Glutamatergic neuron (in vitro differentiated cells): ENCODE results near the gene CEL. TPM values are rescaled to one million over a fixed set of nuclear protein-coding genes. Genes with fewer than 3 reads are reported as not detected.

Experiments used
- DNase-seq: peaks from one replicate; pipeline ENCODE4 v3.0.0; 2022
- H3K27ac Mint-ChIP-seq: one replicate; pipeline ENCODE4 v1.8.0; 2020; ENCODE audit warnings: mild to moderate bottlenecking, mixed read lengths, inconsistent platforms; ENCODE audit not compliant: unreplicated experiment
- H3K27me3 Mint-ChIP-seq: one replicate; pipeline ENCODE4 v1.8.0; 2020; ENCODE audit warnings: mild to moderate bottlenecking, moderate library complexity, mixed read lengths, inconsistent platforms; ENCODE audit not compliant: unreplicated experiment
- H3K36me3 Mint-ChIP-seq: one replicate; pipeline ENCODE4 v1.8.0; 2020; ENCODE audit warnings: mild to moderate bottlenecking, mixed read lengths, inconsistent platforms; ENCODE audit not compliant: unreplicated experiment
- H3K4me1 Mint-ChIP-seq: one replicate; pipeline ENCODE4 v1.8.0; 2020; ENCODE audit warnings: mild to moderate bottlenecking, low read depth, mixed read lengths, inconsistent platforms; ENCODE audit not compliant: unreplicated experiment
- H3K4me3 Mint-ChIP-seq: one replicate; pipeline ENCODE4 v1.8.0; 2020; ENCODE audit warnings: mild to moderate bottlenecking, mixed read lengths, inconsistent platforms; ENCODE audit not compliant: unreplicated experiment
- H3K9me3 Mint-ChIP-seq: one replicate; pipeline ENCODE4 v1.8.0; 2020; ENCODE audit warnings: mild to moderate bottlenecking, moderate library complexity, mixed read lengths, inconsistent platforms; ENCODE audit not compliant: unreplicated experiment
- total RNA-seq: library from RNA; stranded (reverse); fragmentation: NEBNext Ultra II Directional; extraction: Animal tissue kit (Norgen Biotek cat#: 25700); gene quantifications from one replicate; pipeline ENCODE4 v1.2.1, GENCODE V29; 2021; ENCODE audit not compliant: unreplicated experiment
- TF ChIP-seq, protein P1 (sequence below): fragments of 200-600 bp; sonication (generic); IDR thresholded peaks from one replicate; pipeline ENCODE4 v1.5.0; 2021; ENCODE audit not compliant: partially characterized antibody, unreplicated experiment

CEL gene
- total RNA-seq, 1 donor from 2014 or later = 3.8 TPM

DNA sequence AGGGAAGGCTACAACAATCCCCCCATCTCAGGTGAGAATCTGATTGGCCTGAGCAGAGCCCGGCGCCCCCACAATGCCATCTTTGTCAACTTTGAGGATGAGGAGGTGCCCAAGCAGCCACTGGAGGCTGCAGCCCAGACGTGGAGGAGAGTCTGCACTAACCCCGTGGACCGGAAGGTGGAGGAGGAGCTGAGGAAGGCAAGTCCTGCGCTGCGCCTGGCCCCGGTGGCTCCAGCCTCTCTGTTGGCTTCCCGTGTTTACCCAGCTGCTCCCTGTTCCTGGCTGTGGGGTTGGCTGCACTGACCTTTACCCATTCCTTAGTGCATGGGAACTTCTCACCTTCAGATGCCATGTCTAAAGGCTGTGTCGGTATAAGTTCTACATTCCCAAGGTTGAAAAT is 11.0 kb upstream of the CEL start:
- no peak overlapping the region for H3K27ac Mint-ChIP-seq
- no peaks in the 10 kb centered on the region for H3K4me1 Mint-ChIP-seq
- H3K4me3 Mint-ChIP-seq = no peak overlapping the region
- H3K9me3 Mint-ChIP-seq = peaks cover 5% of the 10 kb centered on the region
- peaks cover 7% of the 10 kb centered on the region for H3K36me3 Mint-ChIP-seq
- TF ChIP-seq, protein P1, sequence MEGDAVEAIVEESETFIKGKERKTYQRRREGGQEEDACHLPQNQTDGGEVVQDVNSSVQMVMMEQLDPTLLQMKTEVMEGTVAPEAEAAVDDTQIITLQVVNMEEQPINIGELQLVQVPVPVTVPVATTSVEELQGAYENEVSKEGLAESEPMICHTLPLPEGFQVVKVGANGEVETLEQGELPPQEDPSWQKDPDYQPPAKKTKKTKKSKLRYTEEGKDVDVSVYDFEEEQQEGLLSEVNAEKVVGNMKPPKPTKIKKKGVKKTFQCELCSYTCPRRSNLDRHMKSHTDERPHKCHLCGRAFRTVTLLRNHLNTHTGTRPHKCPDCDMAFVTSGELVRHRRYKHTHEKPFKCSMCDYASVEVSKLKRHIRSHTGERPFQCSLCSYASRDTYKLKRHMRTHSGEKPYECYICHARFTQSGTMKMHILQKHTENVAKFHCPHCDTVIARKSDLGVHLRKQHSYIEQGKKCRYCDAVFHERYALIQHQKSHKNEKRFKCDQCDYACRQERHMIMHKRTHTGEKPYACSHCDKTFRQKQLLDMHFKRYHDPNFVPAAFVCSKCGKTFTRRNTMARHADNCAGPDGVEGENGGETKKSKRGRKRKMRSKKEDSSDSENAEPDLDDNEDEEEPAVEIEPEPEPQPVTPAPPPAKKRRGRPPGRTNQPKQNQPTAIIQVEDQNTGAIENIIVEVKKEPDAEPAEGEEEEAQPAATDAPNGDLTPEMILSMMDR = no peak
- H3K27me3 Mint-ChIP-seq = peaks cover 7% of the 10 kb centered on the region
- DNase-seq = no peak

DNA sequence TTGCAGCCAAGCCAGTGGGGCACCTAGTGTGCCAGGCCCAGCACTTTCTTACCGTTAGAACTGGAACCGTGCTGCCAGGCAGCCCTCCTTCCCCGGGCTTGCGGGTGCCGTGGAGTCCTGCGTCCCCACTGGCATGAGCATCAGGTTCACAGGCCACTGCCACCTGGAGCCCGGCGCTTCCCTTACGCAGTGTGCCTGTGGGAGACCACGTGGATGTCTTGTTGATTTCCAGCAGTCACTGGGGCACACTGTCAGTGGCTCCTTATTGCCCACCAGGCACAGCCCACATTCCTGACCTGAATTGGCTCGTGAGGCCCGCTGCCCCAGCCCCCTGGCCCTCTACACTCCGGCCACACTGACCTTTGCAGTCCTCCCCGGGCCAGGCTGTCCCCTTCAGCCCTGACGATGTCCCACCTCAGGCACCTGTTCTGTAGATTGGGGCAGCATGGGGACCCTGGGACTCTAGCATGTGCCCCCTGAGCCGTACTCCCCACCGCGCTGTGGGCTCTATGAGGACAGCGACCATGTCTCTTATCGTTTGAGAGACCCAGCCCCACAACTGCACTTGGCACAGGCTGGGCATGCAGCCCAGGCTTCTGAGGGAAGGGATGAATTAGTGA is 10.4 kb upstream of the CEL start:
- peaks cover 5% of the 10 kb centered on the region for H3K9me3 Mint-ChIP-seq
- peaks cover 7% of the 10 kb centered on the region for H3K36me3 Mint-ChIP-seq
- no peak for DNase-seq
- TF ChIP-seq, protein P1 = no peak
- no peak overlapping the region for H3K27ac Mint-ChIP-seq
- peaks cover 7% of the 10 kb centered on the region for H3K27me3 Mint-ChIP-seq
- H3K4me1 Mint-ChIP-seq = no peaks in the 10 kb centered on the region
- H3K4me3 Mint-ChIP-seq = no peak overlapping the region

DNA sequence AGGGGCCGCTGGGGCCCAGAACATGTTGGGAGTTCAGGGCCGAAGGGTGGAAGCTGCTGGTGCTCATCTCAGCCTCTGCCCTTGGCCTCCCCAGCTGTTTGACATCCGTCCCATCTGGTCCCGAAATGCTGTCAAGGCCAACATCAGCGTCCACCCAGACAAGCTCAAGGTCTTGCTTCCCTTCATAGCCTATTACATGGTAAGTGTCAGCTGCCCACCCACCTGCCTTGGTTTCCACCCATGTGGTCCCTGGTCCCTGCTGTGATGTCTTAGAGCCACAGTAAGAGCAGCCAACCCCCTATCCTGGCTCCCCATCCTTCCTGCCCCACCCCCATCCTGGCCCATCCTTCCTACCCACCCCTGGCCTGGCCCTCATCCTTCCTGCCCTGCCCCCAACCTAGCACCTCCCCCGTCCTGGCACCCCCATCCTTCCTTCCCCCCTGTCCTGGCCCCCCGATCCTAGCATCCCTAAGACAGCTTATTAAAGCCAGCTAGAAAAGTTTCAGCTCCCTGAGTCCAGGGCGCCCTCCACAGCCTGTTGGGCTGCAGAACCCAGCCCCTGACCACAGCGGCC is 9.7 kb upstream of the CEL start:
- TF ChIP-seq, protein P1 = no peak
- Mint-ChIP-seq H3K27me3 (peaks cover 7% of the 10 kb centered on the region), H3K27ac (no peak overlapping the region), H3K4me1 (no peaks in the 10 kb centered on the region), H3K9me3 (peaks cover 5% of the 10 kb centered on the region), H3K36me3 (peaks cover 7% of the 10 kb centered on the region), H3K4me3 (no peak overlapping the region)
- DNase-seq = no peak

DNA sequence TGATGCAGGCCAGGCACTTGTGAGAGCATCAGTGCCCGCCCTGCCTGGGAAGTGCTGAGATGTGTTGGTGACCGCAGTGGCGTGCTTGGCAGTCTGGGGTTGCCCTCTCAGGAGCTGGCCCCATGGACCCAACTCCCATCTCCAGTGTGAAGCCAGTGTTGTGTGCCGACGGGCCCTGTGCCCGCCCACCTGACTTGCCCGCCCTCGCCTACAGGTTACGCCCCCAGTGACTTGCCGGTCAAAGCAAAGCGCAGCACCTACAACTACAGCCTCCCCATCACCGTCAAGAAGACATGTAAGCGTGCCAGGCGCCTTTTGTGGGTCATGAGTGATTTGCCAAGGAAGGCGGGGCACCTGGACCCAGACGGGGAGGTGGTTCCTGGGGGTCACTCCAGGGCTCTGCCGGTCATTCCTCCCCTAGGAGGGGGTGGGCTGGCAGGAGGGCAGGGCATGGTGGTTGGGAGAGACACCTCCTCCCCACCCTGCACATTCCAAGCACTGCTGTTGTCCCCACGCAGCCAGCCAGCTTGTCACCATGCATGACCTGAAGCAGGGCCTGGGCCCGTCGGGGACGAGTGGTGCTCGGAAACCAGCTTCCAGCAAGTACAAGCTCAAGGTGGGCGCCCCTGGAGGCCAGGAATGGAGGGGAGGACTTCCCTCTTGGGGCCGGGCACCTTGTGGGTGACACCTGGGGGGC is 7.4 kb upstream of the CEL start:
- DNase-seq = no peak
- Mint-ChIP-seq H3K27me3 (peaks cover 9% of the 10 kb centered on the region), H3K4me3 (no peak overlapping the region), H3K4me1 (no peaks in the 10 kb centered on the region), H3K9me3 (peaks cover 10% of the 10 kb centered on the region), H3K27ac (peak overlapping the region; percentile 8), H3K36me3 (peaks cover 7% of the 10 kb centered on the region)
- TF ChIP-seq, protein P1 = no peak

DNA sequence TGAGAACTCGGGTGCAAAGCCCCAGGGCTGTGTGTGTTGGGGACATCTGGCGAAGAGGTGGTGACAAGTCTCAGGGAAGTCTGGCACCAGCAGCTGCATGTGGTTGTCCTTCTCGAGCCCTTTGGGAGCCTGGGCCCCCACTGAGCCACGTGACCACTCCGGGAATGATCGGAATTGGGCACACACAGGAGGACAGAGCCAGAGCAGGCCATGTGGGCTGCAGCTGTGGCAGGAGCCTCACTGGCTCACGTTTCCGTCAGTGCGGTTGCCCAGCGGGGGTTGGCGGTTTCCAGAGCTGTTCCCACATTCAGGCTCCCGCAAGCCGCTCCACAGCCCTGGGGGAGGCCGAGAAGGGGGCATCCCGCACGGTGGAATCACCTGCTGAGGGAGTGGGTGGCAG is 6.8 kb upstream of the CEL start:
- no peak for DNase-seq
- TF ChIP-seq, protein P1 = no peak
- no peak overlapping the region for H3K27ac Mint-ChIP-seq
- H3K4me1 Mint-ChIP-seq = peaks cover 3% of the 10 kb centered on the region
- H3K27me3 Mint-ChIP-seq = peaks cover 9% of the 10 kb centered on the region
- peaks cover 7% of the 10 kb centered on the region for H3K36me3 Mint-ChIP-seq
- H3K9me3 Mint-ChIP-seq = peaks cover 10% of the 10 kb centered on the region
- H3K4me3 Mint-ChIP-seq = no peak overlapping the region
